Tongue (tissue), 2 donors: ENCODE data around the gene POSTN. TPM values are rescaled to one million over a fixed set of nuclear protein-coding genes. Genes with fewer than 3 reads are reported as not detected.
A peak's percentile ranks its signal among the peaks of the same experiment; 100 is the strongest.

Experiments used
- DNase-seq: peaks from one replicate; pipeline ENCODE4 v3.0.0-alpha.2; 2015
- total RNA-seq: library from RNA; depleted of rRNA; stranded (reverse); fragments of >200 nt; gene quantifications from one replicate; pipeline ENCODE4 v1.2.3, GENCODE V29; 2014

Gene POSTN
- 795 TPM for total RNA-seq

GRCh38 chr13:37598597-37598996, at the start of gene POSTN:
TSS of gene POSTN (minus strand) at chr13:37598768. CDS start at chr13:37598726, 42 bp downstream.
- peak; percentile 87 for DNase-seq

GRCh38 chr13:37647031-37647650, 48.6 kb upstream of the POSTN start:
- DNase-seq: no peak

GRCh38 chr13:37646531-37646930, 48.0 kb upstream of the POSTN start:
- no peak for DNase-seq

- no peak for DNase-seq
Observed at GRCh38 chr13:37645181-37645740, 46.7 kb upstream of the POSTN start.

GRCh38 chr13:37641391-37641790, 42.8 kb upstream of the POSTN start:
- DNase-seq: no peak

GRCh38 chr13:37640499-37640898, 41.9 kb upstream of the POSTN start:
- DNase-seq: peak; percentile 41

- DNase-seq: no peak
Observed at GRCh38 chr13:37636701-37637100, 38.1 kb upstream of the POSTN start.

- DNase-seq: no peak
Observed at GRCh38 chr13:37632294-37632693, 33.7 kb upstream of the POSTN start.

- DNase-seq: no peak
Observed at GRCh38 chr13:37627428-37627827, 28.9 kb upstream of the POSTN start.

GRCh38 chr13:37621811-37622361, 23.3 kb upstream of the POSTN start:
- DNase-seq: no peak

- DNase-seq: no peak
Observed at GRCh38 chr13:37618554-37618953, 20.0 kb upstream of the POSTN start.

GRCh38 chr13:37617173-37617572, 18.6 kb upstream of the POSTN start:
- DNase-seq: no peak

GRCh38 chr13:37616131-37616530, 17.6 kb upstream of the POSTN start:
- no peak for DNase-seq

GRCh38 chr13:37615276-37615675, 16.7 kb upstream of the POSTN start:
- no peak for DNase-seq

GRCh38 chr13:37613638-37614037, 15.1 kb upstream of the POSTN start:
- no peak for DNase-seq

- DNase-seq: no peak
Observed at GRCh38 chr13:37613236-37613635, 14.7 kb upstream of the POSTN start.

- no peak for DNase-seq
Observed at GRCh38 chr13:37608750-37609339, 10.3 kb upstream of the POSTN start.

GRCh38 chr13:37602733-37603381, 4.3 kb upstream of the POSTN start:
- DNase-seq: peak; percentile 55

GRCh38 chr13:37601648-37602440, 3.3 kb upstream of the POSTN start:
- DNase-seq: peak; percentile 61

GRCh38 chr13:37599519-37599918, 951 bp upstream of the POSTN start:
- no peak for DNase-seq

- peak; percentile 46 for DNase-seq
Observed at GRCh38 chr13:37597477-37598025, 1.0 kb downstream of the POSTN start.

GRCh38 chr13:37596805-37597204, 1.8 kb downstream of the POSTN start:
- DNase-seq: peak; percentile 22
